Caco-2 (cell line): ENCODE results near the gene SF3B3. TPM values are rescaled to one million over a fixed set of nuclear protein-coding genes. Genes with fewer than 3 reads are reported as not detected.

Experiments used
- BruUV-seq: library from RNA; stranded (reverse); fragments of 400-500 nt; replicated peaks from 2 replicates; lab custom pipeline; 2021; lab: Mats Ljungman, UMichigan
- CTCF ChIA-PET: fragments of 300-600 bp; sonication (Branson Sonifier 250); formaldehyde crosslinking; loops from one replicate; lab custom pipeline; 2022; ENCODE audit warnings: antibody characterized with exemption; lab: Charles Lee
- POLR2A ChIA-PET: fragments of 300-600 bp; sonication (Branson Sonifier 250); formaldehyde crosslinking; loops from one replicate; lab custom pipeline; 2022; ENCODE audit warnings: antibody characterized with exemption; lab: Charles Lee
- DNase-seq, 2 experiments: peaks; one replicate each; pipeline versions ENCODE4 v3.0.0 to v3.0.0-alpha.2; 2020 to 2022
- H3K27me3 ChIP-seq: replicated peaks from 2 replicates; pipeline ENCODE4 v1.6.0; 2011; ENCODE audit warnings: low read length; ENCODE audit not compliant: control insufficient read depth, insufficient read depth
- H3K36me3 ChIP-seq: 2 replicates; pipeline ENCODE4 v1.5.1; 2011; ENCODE audit warnings: low read length; ENCODE audit not compliant: control insufficient read depth, insufficient read depth
- H3K4me1 ChIP-seq: fragments of 250-450 bp; sonication (Bioruptor Pico); 2 replicates; pipeline ENCODE4 v1.5.1; 2020; ENCODE audit warnings: mild to moderate bottlenecking
- H3K4me3 ChIP-seq: 2 replicates; pipeline ENCODE4 v1.5.1; 2011; ENCODE audit warnings: low read depth, mild to moderate bottlenecking, control low read depth, low read length
- H3K9me3 ChIP-seq: fragments of 250-450 bp; sonication (Bioruptor Pico); 2 replicates; pipeline ENCODE4 v1.5.1; 2020; ENCODE audit warnings: mild to moderate bottlenecking, moderate library complexity
- H3K27ac Mint-ChIP-seq: one replicate; pipeline ENCODE4 v1.8.0; 2022; ENCODE audit warnings: mixed read lengths; ENCODE audit not compliant: unreplicated experiment
- H3K27me3 Mint-ChIP-seq: one replicate; pipeline ENCODE4 v1.8.0; 2022; ENCODE audit warnings: mixed read lengths; ENCODE audit not compliant: insufficient read depth, unreplicated experiment
- H3K36me3 Mint-ChIP-seq: one replicate; pipeline ENCODE4 v1.8.0; 2022; ENCODE audit warnings: mild to moderate bottlenecking, mixed read lengths; ENCODE audit not compliant: insufficient read depth, unreplicated experiment
- H3K4me1 Mint-ChIP-seq: one replicate; pipeline ENCODE4 v1.8.0; 2022; ENCODE audit warnings: low read depth, mixed read lengths; ENCODE audit not compliant: unreplicated experiment
- H3K4me3 Mint-ChIP-seq: one replicate; pipeline ENCODE4 v1.8.0; 2022; ENCODE audit warnings: mild to moderate bottlenecking, moderate library complexity, mixed read lengths; ENCODE audit not compliant: unreplicated experiment
- H3K9me3 Mint-ChIP-seq: one replicate; pipeline ENCODE4 v1.8.0; 2022; ENCODE audit warnings: mixed read lengths; ENCODE audit not compliant: unreplicated experiment
- intact Hi-C: fragments of 100-400 bp; cut with micrococcal nuclease; formaldehyde crosslinking; loops from one replicate; pipeline ENCODE4 v1.10.0; 2022; ENCODE audit not compliant: unreplicated experiment
- total RNA-seq: library from RNA; stranded (reverse); gene quantifications from 2 replicates; pipeline ENCODE4 v1.2.3, GENCODE V29; 2022
- TF ChIP-seq, protein P1 (sequence below), 2 experiments: fragments of 200-600 bp in 1 of 2; IDR thresholded peaks; 1 replicate in 1 of 2; 2 replicates in 1 of 2; pipeline versions ENCODE4 v1.5.1 to v1.8.0; 2011 to 2022; ENCODE audit warnings: antibody characterized with exemption in 1 of 2, control low read depth in 1 of 2, inconsistent platforms in 1 of 2, low read depth in 1 of 2, low read length in 1 of 2, mild to moderate bottlenecking in 1 of 2, moderate library complexity in 1 of 2; ENCODE audit not compliant: insufficient read depth in 1 of 2, severe bottlenecking in 1 of 2, unreplicated experiment in 1 of 2

SF3B3 gene
- total RNA-seq, 1 experiment from 2014 or later, result 387 TPM

DNA sequence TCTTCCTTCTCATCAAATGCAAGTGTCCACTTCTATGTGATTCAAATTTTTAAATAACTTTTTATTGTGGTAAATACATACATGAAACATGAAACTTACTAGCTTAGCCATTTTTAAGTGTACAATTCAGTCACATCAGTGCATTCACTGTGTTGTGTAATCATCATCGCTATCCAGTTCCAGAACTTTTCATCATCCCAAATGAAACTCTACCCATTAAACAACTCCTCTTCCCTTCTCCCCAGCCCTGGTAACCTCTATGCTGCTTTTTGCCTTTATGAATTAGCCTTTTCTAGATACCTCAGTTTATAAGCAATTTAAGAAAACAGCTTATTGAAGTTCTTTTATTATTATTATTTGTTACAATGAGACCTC lies 81.7 kb downstream of the SF3B3 start:
- Mint-ChIP-seq H3K36me3 (no peaks in the 10 kb centered on the region), H3K9me3 (no peaks in the 10 kb centered on the region), H3K4me3 (no peak overlapping the region), H3K27ac (no peak overlapping the region), H3K4me1 (peaks cover 1% of the 10 kb centered on the region), H3K27me3 (peaks cover 3% of the 10 kb centered on the region)
- no peaks in the 10 kb centered on the region for H3K27me3 ChIP-seq
- ChIA-PET POLR2A (no interaction called here), CTCF (no interaction called here)
- no peaks in the 10 kb centered on the region for H3K36me3 ChIP-seq
- TF ChIP-seq, protein P1, sequence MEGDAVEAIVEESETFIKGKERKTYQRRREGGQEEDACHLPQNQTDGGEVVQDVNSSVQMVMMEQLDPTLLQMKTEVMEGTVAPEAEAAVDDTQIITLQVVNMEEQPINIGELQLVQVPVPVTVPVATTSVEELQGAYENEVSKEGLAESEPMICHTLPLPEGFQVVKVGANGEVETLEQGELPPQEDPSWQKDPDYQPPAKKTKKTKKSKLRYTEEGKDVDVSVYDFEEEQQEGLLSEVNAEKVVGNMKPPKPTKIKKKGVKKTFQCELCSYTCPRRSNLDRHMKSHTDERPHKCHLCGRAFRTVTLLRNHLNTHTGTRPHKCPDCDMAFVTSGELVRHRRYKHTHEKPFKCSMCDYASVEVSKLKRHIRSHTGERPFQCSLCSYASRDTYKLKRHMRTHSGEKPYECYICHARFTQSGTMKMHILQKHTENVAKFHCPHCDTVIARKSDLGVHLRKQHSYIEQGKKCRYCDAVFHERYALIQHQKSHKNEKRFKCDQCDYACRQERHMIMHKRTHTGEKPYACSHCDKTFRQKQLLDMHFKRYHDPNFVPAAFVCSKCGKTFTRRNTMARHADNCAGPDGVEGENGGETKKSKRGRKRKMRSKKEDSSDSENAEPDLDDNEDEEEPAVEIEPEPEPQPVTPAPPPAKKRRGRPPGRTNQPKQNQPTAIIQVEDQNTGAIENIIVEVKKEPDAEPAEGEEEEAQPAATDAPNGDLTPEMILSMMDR (IDR thresholded peaks at IDR 0.05; ENCODE audit: insufficient read depth in 1 of 2, low read depth in 1 of 2, low read length in 1 of 2, severe bottlenecking in 1 of 2, unreplicated experiment in 1 of 2), result no peak
- no peaks in the 10 kb centered on the region for H3K9me3 ChIP-seq
- peaks cover 1% of the 10 kb centered on the region for H3K4me1 ChIP-seq
- BruUV-seq, result no TSS peak
- H3K4me3 ChIP-seq, result no peak overlapping the region
- DNase-seq, result no peak
- intact Hi-C loops, result no loop called here

DNA sequence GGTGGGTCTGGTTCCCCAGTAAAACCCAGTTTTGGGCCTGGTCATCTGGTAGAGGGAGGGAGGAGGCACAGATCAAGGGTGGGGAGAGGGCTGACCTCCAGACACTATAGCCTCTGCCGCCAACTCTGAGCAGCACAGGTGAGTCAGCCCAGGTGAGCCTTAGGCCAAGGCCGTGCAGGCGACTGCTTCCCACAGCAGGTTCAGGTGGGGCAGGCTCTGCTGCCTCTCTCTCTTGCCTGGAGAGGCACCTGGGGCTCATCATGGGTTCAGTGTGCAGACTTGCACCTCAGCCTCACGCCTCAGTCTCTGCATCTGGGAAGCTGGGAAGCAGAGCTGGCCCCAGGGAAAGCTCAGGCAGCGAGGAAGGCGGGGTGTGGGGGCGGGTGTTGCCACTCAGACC lies 84.9 kb downstream of the SF3B3 start:
- CTCF ChIA-PET, result no interaction called here
- peak in 1 of 2 experiments; percentile 31 for DNase-seq

DNA sequence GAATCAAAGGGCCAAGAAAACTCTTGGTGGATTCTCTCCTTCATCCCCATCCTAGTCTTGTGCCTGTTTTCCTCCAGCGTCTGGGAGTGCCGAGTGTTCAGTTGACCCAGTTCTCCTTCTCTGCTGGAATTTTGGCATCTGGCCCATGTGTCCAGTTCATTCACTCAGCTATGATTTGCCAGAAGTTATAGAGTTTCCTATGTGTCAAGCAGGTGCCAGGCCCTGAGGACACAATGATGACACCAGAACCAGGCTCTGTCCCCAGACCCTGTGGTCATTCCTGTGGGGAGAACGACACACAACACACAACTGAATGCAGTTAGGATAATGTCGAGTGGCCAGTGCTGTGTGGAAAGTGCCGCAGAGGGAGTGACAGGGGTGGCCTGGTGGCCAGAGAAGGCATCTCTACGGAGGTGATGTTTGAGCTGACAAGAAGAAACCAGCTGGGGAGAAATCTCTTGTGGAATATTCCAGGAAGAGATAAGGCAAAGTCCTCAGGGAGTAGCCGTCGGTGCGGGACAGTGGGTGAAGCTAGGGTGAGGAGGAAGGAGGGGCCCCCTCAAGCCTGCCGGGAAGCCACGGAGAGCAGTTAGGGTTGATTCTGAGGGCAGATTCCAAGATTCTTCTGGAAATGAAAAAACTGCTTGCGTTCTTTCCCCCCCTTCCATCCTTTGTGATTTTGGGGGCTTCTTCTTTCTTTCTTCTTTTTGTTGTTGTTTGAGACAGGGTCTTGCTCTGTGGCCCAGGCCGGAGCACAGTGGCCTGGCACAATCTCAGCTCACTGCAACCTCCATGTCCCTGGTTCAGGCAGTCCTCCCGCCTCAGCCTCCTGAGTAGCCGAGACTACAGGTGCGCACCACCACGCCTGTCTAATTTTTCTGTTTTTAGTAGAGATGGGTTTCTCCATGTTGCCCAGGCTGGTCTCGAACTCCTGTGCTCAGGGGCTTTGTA lies 86.9 kb downstream of the SF3B3 start:
- no peaks in the 10 kb centered on the region for H3K27me3 Mint-ChIP-seq
- H3K4me1 ChIP-seq, result peaks cover 21% of the 10 kb centered on the region
- H3K9me3 Mint-ChIP-seq, result no peaks in the 10 kb centered on the region
- ChIA-PET POLR2A (no interaction called here), CTCF (no interaction called here)
- H3K4me1 Mint-ChIP-seq, result peaks cover 10% of the 10 kb centered on the region
- no TSS peak for BruUV-seq
- no peaks in the 10 kb centered on the region for H3K9me3 ChIP-seq
- peak in 1 of 2 experiments; percentile 10 for DNase-seq
- no peaks in the 10 kb centered on the region for H3K36me3 ChIP-seq
- H3K27me3 ChIP-seq, result no peaks in the 10 kb centered on the region
- no peaks in the 10 kb centered on the region for H3K36me3 Mint-ChIP-seq
- no peak overlapping the region for H3K4me3 ChIP-seq
- H3K4me3 Mint-ChIP-seq, result no peak overlapping the region
- no peak overlapping the region for H3K27ac Mint-ChIP-seq
- intact Hi-C loops, result no loop called here
- TF ChIP-seq, protein P1 (IDR thresholded peaks at IDR 0.05; ENCODE audit: insufficient read depth in 1 of 2, low read depth in 1 of 2, low read length in 1 of 2, severe bottlenecking in 1 of 2, unreplicated experiment in 1 of 2), result peak in 1 of 2 experiments; percentile 16

More for the DNA sequence above, 84.9 kb downstream of the SF3B3 start:
- TF ChIP-seq, protein P1 (IDR thresholded peaks at IDR 0.05; ENCODE audit: insufficient read depth in 1 of 2, low read depth in 1 of 2, low read length in 1 of 2, severe bottlenecking in 1 of 2, unreplicated experiment in 1 of 2), result no peak
- H3K36me3 Mint-ChIP-seq, result no peaks in the 10 kb centered on the region
- BruUV-seq, result no TSS peak
- H3K27me3 ChIP-seq, result no peaks in the 10 kb centered on the region
- H3K9me3 ChIP-seq, result no peaks in the 10 kb centered on the region
- H3K27ac Mint-ChIP-seq, result no peak overlapping the region
- POLR2A ChIA-PET, result no interaction called here
- H3K36me3 ChIP-seq, result no peaks in the 10 kb centered on the region
- no peak overlapping the region for H3K4me3 Mint-ChIP-seq
- H3K4me1 ChIP-seq, result peaks cover 9% of the 10 kb centered on the region
- H3K4me1 Mint-ChIP-seq, result peaks cover 10% of the 10 kb centered on the region
- H3K4me3 ChIP-seq, result no peak overlapping the region
- H3K27me3 Mint-ChIP-seq, result no peaks in the 10 kb centered on the region
- intact Hi-C loops, result no loop called here
- no peaks in the 10 kb centered on the region for H3K9me3 Mint-ChIP-seq
